GM12878 (cell line): Measurements from ENCODE around the gene LPIN1. TPM values are rescaled to one million over a fixed set of nuclear protein-coding genes. Genes with fewer than 3 reads are reported as not detected.

ENCODE experiments used
- ATF2 ChIP-seq: IDR thresholded peaks from 2 replicates; pipeline ENCODE4 v1.6.1; 2012; ENCODE audit warnings: low read length, inconsistent platforms
- BCL11A ChIP-seq: IDR thresholded peaks from 2 replicates; pipeline ENCODE4 v1.6.1; 2011; ENCODE audit warnings: low read depth, low read length
- CBX5 ChIP-seq: sonication (generic); IDR thresholded peaks from 2 replicates; pipeline ENCODE4 v1.6.1; 2016; ENCODE audit warnings: low read depth, moderate library complexity, mild to moderate bottlenecking, inconsistent platforms
- HDAC2 ChIP-seq: fragments of 200-600 bp; sonication (generic); IDR thresholded peaks from 2 replicates; pipeline ENCODE4 v1.6.1; 2017
- PAX8 ChIP-seq: fragments of 450-650 bp; IDR thresholded peaks from 2 replicates; pipeline ENCODE4 v1.6.1; 2017; ENCODE audit warnings: mild to moderate bottlenecking, moderate library complexity
- RELA ChIP-seq: fragments of 450-650 bp; IDR thresholded peaks from 2 replicates; pipeline ENCODE4 v1.8.0; 2014; ENCODE audit warnings: borderline replicate concordance; ENCODE audit not compliant: partially characterized antibody
- ZBTB40 ChIP-seq: fragments of 450-650 bp; IDR thresholded peaks from 2 replicates; pipeline ENCODE4 v1.6.1; 2016; ENCODE audit warnings: mild to moderate bottlenecking, moderate library complexity, borderline replicate concordance
- ZNF207 ChIP-seq: fragments of 450-650 bp; IDR thresholded peaks from 2 replicates; pipeline ENCODE4 v1.6.1; 2014; ENCODE audit warnings: antibody characterized with exemption, mild to moderate bottlenecking, borderline replicate concordance
- polyA plus RNA-seq, 11 experiments: library from polyadenylated mRNA; depleted of rRNA in 4 of 11; unstranded in 6 of 11; stranded (reverse) in 5 of 11; fragments of >200 nt; fragmentation: Nextera tagmentation in 4 of 11; fragmentation: Illumina TruSeq in 1 of 11; extraction: Ambion mirVana in 4 of 11; extraction: Trizol in 1 of 11; gene quantifications; 1 replicate in 1 of 11; 2 replicates in 10 of 11; pipeline versions ENCODE4 v1.2.1 to v1.2.3, GENCODE V29; 2011 to 2016; ENCODE audit warnings: inconsistent platforms in 2 of 11, missing spikeins in 2 of 11, low read depth in 1 of 11
- total RNA-seq, 4 experiments: library from RNA; depleted of rRNA in 3 of 4; stranded (reverse); fragments of >200 nt in 3 of 4; fragmentation: Illumina TruSeq in 1 of 4; extraction: Trizol in 1 of 4; gene quantifications; 2 replicates each; pipeline versions ENCODE4 v1.2.1 to v1.2.3, GENCODE V29; 2013 to 2021

LPIN1 gene
- total and polyA plus RNA-seq, 10 of the 15 experiments (the other 5 are each of a cell fraction or from before 2014, with no cell fraction given): 18.8 to 82.5 (median 50.3) TPM

- TF ChIP-seq ZBTB40 (no peak), BCL11A (no peak), PAX8 (no peak), ATF2 (no peak), RELA (no peak), HDAC2 (no peak), ZNF207 (no peak), CBX5 (no peak)
Observed at GRCh38 chr2:11853197-11853588, 106.8 kb downstream of the LPIN1 start (continued).
